Neutrophil (primary cell): ENCODE measurements around the gene EFNA5.

Experiments
- H3K27ac ChIP-seq: fragments of 200-600 bp; sonication (generic); 2 replicates; pipeline ENCODE4 v1.5.1; 2016; ENCODE audit warnings: mild to moderate bottlenecking, moderate library complexity
- H3K27me3 ChIP-seq: fragments of 200-600 bp; sonication (generic); 2 replicates; pipeline ENCODE4 v1.6.0; 2016; ENCODE audit warnings: mild to moderate bottlenecking
- H3K36me3 ChIP-seq: fragments of 200-600 bp; sonication (generic); 2 replicates; pipeline ENCODE4 v1.5.1; 2017
- H3K4me1 ChIP-seq, 2 experiments: fragments of 200-600 bp in 1 of 2; sonication (generic) in 1 of 2; 1 replicate in 1 of 2; 2 replicates in 1 of 2; pipeline versions ENCODE4 v1.5.1 to v1.6.1; 2013 to 2016; ENCODE audit warnings: low read depth in 1 of 2, low read length in 1 of 2, mild to moderate bottlenecking in 1 of 2, moderate library complexity in 1 of 2; ENCODE audit not compliant: control insufficient read depth in 1 of 2, insufficient read depth in 1 of 2
- H3K4me3 ChIP-seq, 2 experiments: fragments of 200-600 bp in 1 of 2; sonication (generic) in 1 of 2; 1 replicate in 1 of 2; 2 replicates in 1 of 2; pipeline ENCODE4 v1.5.1; 2013 to 2016; ENCODE audit warnings: low read depth in 1 of 2, low read length in 1 of 2, mild to moderate bottlenecking in 1 of 2, moderate library complexity in 1 of 2
- H3K9me3 ChIP-seq: fragments of 200-600 bp; sonication (generic); 2 replicates; pipeline ENCODE4 v1.5.1; 2016
- CTCF ChIP-seq: fragments of 200-600 bp; sonication (generic); IDR thresholded peaks from 2 replicates; pipeline ENCODE4 v1.5.1; 2016; ENCODE audit warnings: antibody characterized with exemption

Gene EFNA5

GRCh38 chr5:107668154-107669095, 2.3 kb downstream of the EFNA5 start:
- Histone ChIP-seq H3K36me3 (no peaks in the 10 kb centered on the region), H3K4me1 (peaks cover 34 to 37% of the 10 kb centered on the region in 2 experiments), H3K9me3 (no peaks in the 10 kb centered on the region), H3K27ac (no peak overlapping the region), H3K4me3 (no peak overlapping the region), H3K27me3 (peaks cover 100% of the 10 kb centered on the region)
- no peak for TF ChIP-seq CTCF

GRCh38 chr5:107666051-107666655, 4.6 kb downstream of the EFNA5 start:
- no peak for TF ChIP-seq CTCF
- H3K4me3 ChIP-seq, result no peak overlapping the region

GRCh38 chr5:107665036-107665570, 5.6 kb downstream of the EFNA5 start:
- no peaks in the 10 kb centered on the region for H3K9me3 ChIP-seq
- H3K36me3 ChIP-seq, result no peaks in the 10 kb centered on the region

More at GRCh38 chr5:107666051-107666655, 4.6 kb downstream of the EFNA5 start:
- H3K27me3 ChIP-seq, result peaks cover 90% of the 10 kb centered on the region
- no peaks in the 10 kb centered on the region for H3K9me3 ChIP-seq
- peaks cover 12 to 14% of the 10 kb centered on the region in 2 experiments for H3K4me1 ChIP-seq
- no peaks in the 10 kb centered on the region for H3K36me3 ChIP-seq
- no peak overlapping the region for H3K27ac ChIP-seq

GRCh38 chr5:107663697-107664096, 7.0 kb downstream of the EFNA5 start:
- Histone ChIP-seq H3K4me1 (no peaks in the 10 kb centered on the region), H3K27ac (no peak overlapping the region), H3K36me3 (no peaks in the 10 kb centered on the region), H3K9me3 (no peaks in the 10 kb centered on the region), H3K27me3 (peaks cover 76% of the 10 kb centered on the region), H3K4me3 (no peak overlapping the region)
- no peak for TF ChIP-seq CTCF

More at GRCh38 chr5:107665036-107665570, 5.6 kb downstream of the EFNA5 start:
- no peak overlapping the region for H3K4me3 ChIP-seq
- H3K27ac ChIP-seq, result no peak overlapping the region
- peaks cover 3 to 6% of the 10 kb centered on the region in 2 experiments for H3K4me1 ChIP-seq
- TF ChIP-seq CTCF, result no peak
- H3K27me3 ChIP-seq, result peaks cover 80% of the 10 kb centered on the region

GRCh38 chr5:107661650-107662044, 9.1 kb downstream of the EFNA5 start:
- Histone ChIP-seq H3K4me1 (no peaks in the 10 kb centered on the region), H3K27me3 (peaks cover 66% of the 10 kb centered on the region), H3K27ac (no peak overlapping the region), H3K4me3 (no peak overlapping the region), H3K9me3 (no peaks in the 10 kb centered on the region), H3K36me3 (no peaks in the 10 kb centered on the region)
- TF ChIP-seq CTCF, result no peak
